ENCODE data around the gene SEMA4A.
A peak's percentile ranks its signal among the peaks of the same experiment; 100 is the strongest.
"Not testable (repeated sequence)": the region's sequence is repeated elsewhere in the genome, so short reads cannot be mapped to it uniquely, and the experiment has no call there.

The SEMA4A gene

DNA sequence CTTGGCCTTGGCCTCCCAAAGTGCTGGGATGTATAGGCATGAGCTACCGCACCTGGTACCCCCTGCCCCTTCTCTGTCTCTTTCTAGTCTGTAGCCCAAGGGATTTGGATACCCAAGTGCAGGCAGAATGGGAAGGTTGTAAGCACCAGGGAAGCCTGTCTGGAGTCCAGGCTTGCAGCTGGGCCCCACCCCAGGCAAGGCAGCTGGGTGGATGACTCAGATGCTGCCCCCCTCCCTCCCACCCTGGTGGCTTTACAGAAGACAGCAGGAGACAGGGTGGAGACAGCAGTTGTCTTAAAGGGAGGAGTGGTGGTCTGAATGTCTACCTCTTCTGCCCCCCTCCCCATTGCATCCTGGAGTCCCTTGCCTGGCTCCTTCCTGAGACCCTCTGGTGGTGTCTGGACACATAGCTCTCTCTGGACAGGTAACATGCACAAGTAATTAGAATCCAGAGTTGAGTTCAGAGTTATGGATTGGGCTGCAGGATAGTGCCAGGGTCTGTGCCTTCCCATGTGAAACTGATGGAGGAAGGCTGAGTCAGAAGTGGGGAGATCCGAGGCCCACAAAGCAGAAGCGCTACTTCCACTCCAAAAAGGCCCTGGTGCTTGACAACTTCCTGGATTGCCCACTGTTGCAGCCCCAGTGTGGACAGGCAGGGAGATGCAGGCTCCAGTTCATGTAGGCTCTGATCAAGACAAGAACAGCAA is 33.7 kb upstream of the SEMA4A start:
- DNase-seq: peak; percentile 43 to 68

DNA sequence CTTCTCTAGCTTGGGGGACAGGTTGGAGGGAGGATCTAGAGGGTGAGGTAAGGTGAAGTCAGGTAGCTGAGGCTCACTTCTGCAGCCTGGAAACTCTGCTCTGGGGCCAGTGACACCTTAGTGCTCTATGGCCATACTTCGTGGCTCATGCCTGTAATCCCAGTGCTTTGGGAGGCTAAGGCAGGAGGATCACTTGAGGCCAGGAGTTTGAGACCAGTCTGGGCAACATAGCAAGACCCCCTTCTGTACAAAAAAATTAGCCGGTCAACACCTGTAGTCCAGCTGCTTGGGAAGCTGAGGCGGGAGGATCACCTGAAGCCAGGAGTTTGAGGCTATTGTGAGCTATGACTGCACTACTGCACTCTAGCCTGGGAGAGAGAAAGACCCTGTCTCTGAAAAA is 33.1 kb upstream of the SEMA4A start:
- DNase-seq: no peak

DNA sequence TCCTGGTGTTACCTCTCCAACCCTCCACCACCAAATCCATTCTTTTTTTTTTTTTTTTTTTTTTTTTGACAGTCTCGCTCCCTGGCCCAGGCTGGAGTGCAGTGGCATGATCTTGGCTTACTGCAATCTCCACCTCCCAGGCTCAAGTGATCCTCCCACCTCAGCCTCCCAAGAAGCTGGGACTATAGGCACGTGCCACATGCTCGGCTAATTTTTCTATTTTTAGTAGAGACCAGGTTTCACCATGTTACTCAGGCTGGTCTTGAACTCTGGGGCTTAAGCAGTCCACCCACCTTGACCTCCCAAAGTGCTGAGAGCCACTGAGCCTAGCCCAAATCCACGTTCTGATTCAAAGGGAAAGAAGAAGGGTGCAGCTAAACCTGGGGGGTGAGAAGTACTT is 32.4 kb upstream of the SEMA4A start:
- DNase-seq: not testable (repeated sequence)

DNA sequence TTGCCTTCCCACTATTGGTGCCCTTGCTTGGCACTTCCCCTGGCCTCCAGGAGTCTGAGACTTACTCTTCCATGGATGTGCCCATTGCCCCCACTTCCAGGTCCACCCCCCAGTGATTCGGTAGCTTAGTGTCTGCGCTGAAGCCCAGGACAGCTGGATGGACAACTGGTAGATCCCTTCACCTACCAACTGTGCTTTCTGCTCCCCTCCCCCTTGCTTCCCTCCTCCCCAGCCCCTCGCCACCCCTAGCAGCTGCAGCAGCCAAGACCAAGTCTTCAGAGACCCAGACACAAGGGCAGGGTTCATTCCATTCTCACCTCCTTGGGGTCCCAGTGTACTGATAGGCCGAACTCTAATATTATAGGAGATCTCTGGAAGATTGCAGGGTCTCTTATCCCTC is 31.9 kb upstream of the SEMA4A start:
- peak in 1 of 2 donors; percentile 14 for DNase-seq

DNA sequence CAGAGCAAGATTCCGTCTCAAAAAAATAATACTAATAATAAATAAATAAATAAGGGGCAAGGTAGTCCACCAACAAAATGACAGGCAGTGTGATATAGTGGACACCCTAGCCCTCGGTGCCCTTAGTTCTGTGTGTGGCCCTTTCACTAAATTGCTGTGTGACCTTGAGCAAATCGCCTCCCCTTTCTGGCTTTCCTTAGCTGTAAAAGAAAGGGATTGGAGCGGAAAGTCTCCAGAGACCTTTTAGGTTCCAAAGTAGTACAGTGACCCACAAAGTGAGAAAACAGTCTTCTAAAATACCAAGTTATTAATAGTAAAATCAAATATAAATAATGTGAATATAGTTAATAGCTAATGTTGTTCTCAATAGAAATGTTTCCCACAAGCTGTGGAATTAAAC is 31.3 kb upstream of the SEMA4A start:
- peak in 1 of 2 donors; percentile 16 for DNase-seq

DNA sequence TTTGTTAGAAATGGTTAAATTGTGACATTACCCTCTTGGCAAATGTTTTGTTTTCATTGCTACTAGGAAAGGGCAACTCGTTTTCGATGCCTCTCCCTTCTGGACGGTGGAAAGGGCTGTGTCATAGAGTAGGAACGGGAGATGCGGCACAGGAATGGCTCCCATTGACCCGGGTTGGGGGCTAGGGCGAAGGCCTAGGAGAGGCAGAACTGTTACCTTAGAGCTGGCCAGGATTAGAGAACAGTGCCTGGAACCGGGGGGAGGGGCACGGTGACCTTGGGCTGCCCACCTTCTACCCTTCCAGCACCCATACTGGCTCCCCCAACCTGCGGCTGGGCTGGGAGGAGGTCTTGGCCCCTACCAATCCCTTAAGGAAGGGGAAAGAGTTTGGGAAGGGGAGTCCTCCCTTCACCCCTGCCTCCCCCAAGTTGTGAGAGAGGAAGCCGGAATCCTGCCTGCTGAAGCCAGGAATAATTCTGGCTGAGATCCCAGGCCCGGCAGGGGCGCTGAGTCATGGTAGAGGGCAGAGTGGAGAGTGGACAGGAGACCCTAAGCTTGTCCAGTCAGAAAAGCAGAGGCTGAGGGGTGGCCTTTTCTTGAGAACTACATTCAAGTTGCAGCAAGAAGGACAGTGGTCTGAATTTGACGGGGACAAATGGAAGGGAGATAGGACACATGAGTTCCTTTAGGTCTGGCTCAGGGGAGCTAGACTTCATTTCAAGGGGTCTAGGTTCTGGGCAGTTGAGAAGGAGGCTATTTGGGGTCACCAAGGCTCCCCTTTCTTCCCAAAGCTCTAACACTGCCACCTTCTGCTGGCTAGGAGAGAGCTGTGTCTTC is 30.6 kb upstream of the SEMA4A start:
- DNase-seq: peak in 1 of 2 donors; percentile 29

DNA sequence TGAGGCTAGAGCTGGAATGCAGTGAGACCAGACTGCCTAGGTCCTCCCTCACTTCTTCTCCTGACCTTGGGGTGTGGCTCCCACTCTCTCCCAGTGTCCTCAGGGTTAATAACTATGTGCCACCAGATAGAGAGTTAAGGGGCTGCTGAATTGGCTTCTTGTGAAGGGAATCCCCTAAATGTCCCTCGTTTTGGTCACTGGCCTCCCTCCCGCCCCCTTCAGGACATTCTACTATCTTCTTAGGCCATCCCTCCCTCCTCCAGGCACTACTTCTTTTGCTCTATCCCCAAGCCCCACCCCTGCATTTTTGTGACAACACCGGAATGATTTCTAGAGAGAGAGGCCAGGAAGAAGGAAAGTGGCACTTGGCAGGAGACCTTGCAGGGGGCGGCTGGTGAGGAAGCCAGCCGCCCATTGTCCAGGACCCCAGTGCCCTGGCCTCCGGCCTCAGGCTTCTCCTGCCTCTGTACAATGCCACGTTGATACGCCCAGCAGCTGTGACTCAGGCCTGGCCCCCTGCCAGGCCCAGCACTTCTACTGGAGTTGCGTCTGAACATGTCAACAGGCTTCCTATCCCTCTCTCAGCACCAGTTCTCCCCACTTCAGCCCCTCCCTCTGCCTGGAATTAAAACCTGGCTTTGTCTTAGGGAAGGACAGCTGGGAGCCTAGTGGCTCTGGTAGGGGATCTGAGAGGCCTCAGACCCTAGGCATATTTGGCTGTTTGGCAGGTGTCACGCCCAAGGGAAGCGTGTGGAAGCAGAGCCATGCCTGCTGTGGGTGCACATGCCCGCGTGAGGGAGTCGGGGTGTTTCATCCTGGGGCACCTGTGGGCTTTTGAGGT is 29.8 kb upstream of the SEMA4A start:
- peak; percentile 64 to 70 for DNase-seq

DNA sequence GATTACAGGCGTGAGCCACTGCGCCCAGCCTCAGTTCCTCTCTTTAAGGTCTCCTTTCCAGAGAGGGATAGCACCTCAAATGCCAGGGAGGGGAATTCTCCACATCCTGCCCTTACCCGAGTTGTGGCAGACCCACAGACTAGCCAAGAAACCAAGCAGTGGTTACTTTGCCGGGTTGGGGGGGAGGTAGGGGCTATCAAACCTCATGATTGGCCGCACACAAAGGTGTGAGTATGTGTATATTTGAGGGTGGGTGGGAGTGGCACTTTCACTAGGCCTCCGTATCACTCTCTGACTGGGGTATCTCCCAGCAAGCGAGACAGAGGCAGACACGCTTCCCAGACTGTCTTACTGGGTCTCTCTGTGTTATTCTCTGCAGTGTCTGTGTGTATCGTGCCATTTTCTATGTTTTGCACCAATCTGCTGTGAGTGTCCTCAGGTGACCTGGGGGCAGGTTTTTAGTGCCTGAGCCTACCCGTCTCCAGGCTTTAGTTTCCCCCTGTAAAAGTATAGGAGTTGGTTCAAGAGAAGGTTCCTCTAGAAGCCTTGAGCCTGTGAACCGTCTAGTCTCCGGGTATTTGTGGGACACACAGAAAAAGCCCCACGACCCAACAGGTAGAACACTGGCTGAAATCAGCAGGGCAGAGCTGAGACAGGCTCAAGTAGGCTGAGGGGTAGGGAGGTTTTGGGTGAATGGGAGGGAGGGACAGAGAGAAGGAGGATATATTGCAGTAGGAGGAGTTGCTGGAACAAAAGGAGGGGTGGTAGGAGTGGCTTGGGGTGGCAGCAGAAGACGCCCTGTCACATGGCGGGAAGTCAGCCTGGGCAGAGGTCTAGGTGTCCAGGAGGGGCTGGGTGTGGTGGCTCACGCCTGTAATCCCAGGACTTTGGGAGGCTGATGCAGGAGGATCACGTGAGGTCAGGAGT is 28.6 kb upstream of the SEMA4A start:
- DNase-seq: peak in 1 of 2 donors; percentile 68

DNA sequence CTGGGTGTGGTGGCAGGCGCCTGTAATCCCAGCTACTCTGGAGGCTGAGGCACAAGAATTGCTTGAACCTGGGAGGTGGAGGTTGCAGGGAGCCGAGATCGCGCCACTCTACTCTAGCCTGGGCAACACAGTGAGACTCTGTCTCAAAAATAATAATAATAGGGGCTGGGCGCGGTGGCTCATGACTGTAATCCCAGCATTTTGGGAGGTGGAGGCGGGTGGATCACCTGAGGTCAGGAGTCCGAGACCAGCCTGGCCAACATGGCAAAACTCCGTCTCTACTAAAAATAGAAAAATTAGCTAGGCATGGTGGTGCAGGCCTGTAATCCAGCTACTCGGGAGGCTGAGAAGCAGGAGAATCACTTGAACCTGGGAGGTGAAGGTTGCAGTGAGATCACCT is 27.8 kb upstream of the SEMA4A start:
- not testable (repeated sequence) for DNase-seq

DNA sequence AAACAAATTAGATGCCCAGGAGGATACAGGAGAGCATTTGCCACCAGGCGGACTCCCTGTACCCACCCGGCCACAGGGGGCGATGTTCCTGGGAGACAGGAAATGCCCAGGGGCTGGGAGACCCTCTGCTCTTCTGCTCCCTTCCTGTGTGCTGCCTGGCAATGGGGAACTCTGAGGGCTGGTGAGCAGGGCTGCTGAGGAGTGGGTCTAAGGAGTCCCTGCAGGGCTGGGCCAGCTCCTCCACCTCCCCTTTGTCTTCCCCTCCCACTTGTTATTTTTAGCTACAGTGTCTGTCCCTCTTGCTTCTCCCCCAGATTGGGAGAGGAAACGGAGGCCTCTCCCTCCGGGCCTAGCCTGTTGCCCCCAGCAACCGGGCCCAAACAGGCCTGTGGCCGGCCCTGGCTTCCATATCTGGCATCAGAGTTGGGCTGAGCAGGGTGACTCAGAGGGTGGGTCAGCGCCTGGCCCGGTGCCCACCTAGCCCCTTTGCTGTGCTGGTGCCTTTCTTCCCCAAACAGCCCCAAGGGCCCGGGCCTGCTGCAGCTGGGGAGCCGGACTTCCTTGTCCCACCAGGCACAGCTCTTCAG is 27.2 kb upstream of the SEMA4A start:
- peak; percentile 77 to 79 for DNase-seq

DNA sequence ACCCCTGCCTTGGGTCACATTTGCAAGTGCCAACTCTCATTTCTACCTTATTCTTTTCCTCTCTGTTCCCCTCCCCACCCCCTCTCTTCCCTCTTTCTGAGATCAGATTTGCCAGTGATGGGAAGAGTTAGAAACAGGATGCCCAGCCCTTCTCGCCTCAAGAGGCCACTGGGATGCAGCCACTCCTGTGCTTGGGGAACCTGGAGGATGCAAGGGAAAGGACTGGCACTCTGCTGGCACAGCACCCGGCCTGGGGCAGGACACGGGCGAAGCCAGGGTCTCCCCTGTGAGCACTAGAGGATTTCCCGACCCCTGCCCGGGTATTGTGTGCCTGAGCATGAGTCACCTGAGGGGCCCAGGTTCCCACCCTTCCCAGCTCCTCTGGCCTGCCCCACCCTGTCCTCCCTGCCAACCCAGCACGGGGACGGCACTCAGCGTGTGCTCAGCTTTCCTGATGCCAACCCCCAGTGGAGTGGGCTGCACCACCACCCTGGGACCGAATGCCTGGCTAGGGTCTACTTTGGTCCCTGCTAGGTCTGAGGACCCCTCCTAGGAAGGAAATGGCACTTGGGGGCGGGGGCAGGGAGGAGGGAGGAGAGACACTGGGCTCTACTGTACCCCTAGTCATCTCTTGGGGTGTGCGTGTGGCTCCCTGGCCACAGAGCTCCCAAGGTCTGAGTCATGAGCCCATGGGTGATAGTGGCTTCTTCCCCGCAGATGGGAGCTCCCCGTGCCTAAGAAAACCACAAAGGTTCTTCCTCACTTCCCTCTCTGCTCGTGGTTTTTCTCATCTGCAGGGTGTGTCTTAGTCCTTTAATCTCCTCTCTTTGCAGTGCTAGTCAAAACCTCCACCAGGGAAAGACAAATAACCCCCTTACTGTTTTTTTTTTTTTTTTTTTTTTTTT is 26.5 kb upstream of the SEMA4A start:
- DNase-seq: peak; percentile 85 to 89

DNA sequence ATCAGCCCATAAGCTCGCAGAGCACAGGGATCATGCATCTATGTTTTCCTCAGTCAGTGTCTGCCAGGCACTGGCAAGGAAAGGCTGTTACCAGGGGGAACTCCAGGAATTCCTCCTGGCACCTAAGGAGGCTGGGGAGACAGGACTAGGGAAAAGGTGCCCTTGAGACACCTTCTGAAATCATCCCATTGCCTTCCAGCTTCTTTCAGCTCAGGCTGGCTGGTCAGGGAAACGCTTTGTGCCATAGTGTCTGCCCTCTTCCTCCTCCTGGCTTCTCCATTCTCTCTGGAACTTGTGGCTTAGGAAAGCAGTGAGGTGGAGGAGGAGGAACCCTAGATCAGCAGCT is 25.1 kb upstream of the SEMA4A start:
- no peak for DNase-seq

DNA sequence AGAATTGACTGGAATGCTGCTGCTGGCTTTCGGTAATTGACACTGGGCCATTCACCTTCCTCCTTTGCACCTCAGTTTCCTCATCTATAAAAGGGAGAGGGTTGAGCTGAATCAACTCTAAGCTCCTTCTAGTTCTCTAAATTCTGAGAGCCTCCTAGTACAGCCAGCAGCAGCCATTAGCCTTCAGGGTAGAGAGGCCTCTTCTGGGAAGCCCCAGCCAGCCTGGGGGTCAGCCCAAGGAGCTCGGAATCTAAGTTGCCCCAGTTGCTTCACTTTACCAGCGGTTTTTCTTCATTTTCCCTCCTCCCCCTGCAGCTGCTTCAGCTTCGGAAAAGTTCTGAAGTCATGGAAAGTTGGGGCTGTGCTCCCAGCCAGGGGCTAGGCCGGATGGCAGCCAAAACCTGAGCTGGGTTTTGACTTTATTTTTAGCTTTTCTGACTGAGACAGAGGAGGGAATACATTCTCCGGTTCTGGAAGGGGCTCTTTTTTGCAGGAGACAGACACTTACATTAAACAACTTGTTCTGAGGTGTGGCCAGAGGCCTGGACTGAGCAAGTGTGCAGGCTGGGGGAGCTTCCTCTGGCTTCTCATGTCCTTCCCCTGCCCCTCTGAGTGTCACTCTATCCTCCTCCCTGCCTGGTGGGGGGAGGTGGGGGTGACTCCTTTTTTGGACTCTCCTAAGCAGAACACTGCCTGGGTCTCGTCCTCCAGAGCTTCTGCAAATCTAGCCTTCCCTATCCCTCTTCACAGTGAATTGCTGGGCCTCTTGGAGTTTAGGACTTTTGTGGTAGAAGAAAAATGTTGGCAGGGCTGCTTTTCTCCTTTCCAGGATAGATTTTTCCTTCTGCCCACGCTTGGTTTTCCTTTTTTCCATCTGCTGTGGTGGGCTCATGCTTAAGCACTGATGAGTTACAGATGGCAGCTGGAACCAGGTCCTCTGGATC is 24.5 kb upstream of the SEMA4A start:
- no peak for DNase-seq

DNA sequence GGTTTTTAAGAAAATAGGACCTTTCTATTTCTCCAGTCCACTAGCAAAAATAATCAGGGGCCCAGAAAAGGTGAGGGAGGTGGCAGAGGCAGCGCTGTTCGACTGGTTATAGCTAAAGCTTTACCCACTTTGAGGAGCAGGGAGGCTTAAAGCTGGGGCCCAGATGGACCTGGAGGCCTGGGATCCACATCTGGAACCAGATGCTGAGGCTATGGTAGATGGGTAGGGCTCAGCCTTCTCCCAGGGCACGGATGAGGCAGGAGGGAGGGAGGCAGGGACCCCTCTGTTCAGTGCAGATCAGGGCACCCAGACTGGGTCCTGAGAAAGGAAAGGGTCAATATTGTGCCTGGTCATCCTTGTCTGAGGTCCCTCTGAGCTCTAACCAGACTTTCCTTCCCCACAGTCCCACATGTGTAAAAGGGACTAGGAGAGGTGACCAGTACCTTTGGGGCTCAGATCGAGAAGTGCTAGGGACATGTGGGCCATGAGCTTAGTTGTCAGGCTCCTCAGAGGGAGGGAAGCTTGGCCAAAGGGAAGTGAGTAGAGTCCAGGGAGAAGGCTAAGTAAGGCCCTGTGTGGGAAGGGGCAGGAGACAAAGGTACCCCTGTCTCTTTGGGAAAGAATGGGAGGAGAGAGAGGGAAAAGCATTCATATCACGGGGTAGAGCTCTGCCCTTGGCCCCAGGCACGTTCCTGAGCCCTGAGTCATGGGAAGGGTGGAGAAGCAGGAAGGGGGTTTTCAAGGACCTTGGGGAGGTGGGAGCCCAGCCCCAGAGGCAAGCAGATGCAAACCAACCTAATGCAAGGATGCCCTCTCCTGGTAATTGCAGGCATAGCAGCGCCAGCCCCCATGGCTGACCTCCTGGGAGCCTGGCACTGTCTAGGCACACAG is 23.5 kb upstream of the SEMA4A start:
- DNase-seq: peak; percentile 76 to 82

DNA sequence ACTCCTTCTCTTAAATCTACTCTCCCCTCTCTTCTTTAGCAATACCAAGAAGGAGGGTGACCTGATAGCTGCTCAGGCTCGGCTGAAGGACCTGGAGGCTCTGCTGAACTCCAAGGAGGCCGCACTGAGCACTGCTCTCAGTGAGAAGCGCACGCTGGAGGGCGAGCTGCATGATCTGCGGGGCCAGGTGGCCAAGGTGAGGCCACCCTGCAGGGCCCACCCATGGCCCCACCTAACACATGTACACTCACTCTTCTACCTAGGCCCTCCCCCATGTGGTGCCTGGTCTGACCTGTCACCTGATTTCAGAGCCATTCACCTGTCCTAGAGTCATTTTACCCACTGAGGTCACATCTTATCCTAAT is 22.8 kb upstream of the SEMA4A start:
- DNase-seq: no peak

DNA sequence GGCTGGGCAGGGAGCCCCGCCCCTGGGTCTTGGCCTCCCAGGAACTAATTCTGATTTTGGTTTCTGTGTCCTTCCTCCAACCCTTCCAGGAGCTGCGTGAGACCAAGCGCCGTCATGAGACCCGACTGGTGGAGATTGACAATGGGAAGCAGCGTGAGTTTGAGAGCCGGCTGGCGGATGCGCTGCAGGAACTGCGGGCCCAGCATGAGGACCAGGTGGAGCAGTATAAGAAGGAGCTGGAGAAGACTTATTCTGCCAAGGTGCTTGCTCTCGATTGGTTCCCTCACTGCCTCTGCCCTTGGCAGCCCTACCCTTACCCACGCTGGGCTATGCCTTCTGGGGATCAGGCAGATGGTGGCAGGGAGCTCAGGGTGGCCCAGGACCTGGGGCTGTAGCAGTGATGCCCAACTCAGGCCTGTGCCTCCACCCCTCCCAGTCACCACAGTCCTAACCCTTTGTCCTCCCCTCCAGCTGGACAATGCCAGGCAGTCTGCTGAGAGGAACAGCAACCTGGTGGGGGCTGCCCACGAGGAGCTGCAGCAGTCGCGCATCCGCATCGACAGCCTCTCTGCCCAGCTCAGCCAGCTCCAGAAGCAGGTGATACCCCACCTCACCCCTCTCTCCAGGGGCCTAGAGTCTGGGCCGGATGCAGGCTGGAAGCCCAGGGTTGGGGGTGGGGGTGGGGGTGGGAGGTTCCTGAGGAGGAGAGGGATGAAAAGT is 18.5 kb upstream of the SEMA4A start:
- DNase-seq: no peak

DNA sequence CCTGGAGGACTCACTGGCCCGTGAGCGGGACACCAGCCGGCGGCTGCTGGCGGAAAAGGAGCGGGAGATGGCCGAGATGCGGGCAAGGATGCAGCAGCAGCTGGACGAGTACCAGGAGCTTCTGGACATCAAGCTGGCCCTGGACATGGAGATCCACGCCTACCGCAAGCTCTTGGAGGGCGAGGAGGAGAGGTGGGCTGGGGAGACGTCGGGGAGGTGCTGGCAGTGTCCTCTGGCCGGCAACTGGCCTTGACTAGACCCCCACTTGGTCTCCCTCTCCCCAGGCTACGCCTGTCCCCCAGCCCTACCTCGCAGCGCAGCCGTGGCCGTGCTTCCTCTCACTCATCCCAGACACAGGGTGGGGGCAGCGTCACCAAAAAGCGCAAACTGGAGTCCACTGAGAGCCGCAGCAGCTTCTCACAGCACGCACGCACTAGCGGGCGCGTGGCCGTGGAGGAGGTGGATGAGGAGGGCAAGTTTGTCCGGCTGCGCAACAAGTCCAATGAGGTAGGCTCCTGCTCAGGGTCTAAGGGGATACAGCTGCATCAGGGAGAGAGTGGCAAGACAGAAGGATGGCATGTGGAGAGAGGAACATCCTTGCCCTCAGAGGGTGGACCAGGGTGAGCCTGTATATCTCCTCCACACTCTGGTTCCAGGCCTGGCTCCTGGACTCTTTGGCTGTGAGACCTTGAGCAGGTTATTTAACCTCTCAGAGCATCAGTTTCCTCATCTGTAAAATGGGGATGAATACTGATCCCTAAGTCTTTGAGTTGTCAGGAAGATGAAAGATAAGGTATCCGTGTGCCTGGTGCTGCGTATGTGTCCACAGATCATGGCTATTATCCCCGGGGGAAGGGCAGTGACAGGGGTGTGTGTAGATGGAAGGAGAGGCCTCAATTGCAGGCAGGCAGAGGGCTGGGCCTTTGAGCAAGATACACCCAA is 17.2 kb upstream of the SEMA4A start:
- peak in 1 of 2 donors; percentile 32 for DNase-seq
